HL-60 (cell line): ENCODE results near the gene ZC3H7A.
A peak's percentile ranks its signal among the peaks of the same experiment; 100 is the strongest.

Experiments used
- DNase-seq, 2 experiments: peaks; one replicate each; pipeline ENCODE4 v3.0.0-alpha.2; 2010 to 2020; ENCODE audit warnings: low read depth in 1 of 2, low spot score in 1 of 2
- H3K27ac ChIP-seq: fragments of 250-450 bp; sonication (Bioruptor Pico); replicated peaks from 2 replicates; pipeline ENCODE4 v1.5.1; 2020; ENCODE audit warnings: mild to moderate bottlenecking, moderate library complexity
- H3K27me3 ChIP-seq: fragments of 250-450 bp; sonication (Bioruptor Pico); 2 replicates; pipeline ENCODE4 v1.5.1; 2021; ENCODE audit warnings: mild to moderate bottlenecking, moderate library complexity; ENCODE audit not compliant: insufficient read depth, poor library complexity, severe bottlenecking
- H3K4me3 ChIP-seq: replicated peaks from 2 replicates; pipeline ENCODE4 v1.5.1; 2011; ENCODE audit warnings: mild to moderate bottlenecking, control low read depth, low read length; ENCODE audit not compliant: insufficient read depth
- GABPA ChIP-seq: IDR thresholded peaks from 2 replicates; pipeline ENCODE4 v1.6.1; 2012; ENCODE audit warnings: low read depth
- POLR2AphosphoS5 ChIP-seq: IDR thresholded peaks from 2 replicates; pipeline ENCODE4 v1.6.1; 2012; ENCODE audit warnings: low read depth
- SPI1 ChIP-seq: IDR thresholded peaks from 2 replicates; pipeline ENCODE4 v1.6.1; 2012; ENCODE audit warnings: low read depth, mild to moderate bottlenecking, borderline replicate concordance
- TF ChIP-seq, protein P1 (sequence below): IDR thresholded peaks from one replicate; pipeline ENCODE4 v1.5.1; 2011; ENCODE audit warnings: low read length, control low read depth, inconsistent platforms; ENCODE audit not compliant: insufficient read depth
- TF ChIP-seq, protein P2 (sequence below): IDR thresholded peaks from 2 replicates; pipeline ENCODE4 v1.6.1; 2012; ENCODE audit warnings: low read depth; ENCODE audit not compliant: insufficient replicate concordance

The ZC3H7A gene

DNA sequence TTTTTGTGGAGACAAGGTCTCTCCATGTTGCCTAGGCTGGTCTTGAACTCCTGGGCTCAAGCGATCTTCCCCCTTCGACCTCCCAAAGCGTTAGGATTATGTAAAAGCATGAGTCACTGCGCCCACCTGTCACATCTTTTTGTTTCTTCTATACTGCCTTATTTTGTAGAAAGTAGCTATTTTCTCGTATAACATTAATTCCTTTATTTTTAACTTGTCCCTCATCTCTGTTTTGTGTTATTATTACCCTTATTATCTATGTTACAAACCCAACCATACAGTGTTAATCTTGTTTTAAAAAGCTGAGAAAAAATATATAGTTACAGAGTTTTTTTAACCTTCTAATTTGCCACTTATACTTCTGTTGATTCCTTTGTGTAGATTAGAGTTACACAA lies 53.0 kb downstream of the ZC3H7A start:
- Histone ChIP-seq H3K4me3 (no peak overlapping the region), H3K27me3 (no peaks in the 10 kb centered on the region), H3K27ac (no peak overlapping the region)
- no peak for DNase-seq
- TF ChIP-seq, protein P1, sequence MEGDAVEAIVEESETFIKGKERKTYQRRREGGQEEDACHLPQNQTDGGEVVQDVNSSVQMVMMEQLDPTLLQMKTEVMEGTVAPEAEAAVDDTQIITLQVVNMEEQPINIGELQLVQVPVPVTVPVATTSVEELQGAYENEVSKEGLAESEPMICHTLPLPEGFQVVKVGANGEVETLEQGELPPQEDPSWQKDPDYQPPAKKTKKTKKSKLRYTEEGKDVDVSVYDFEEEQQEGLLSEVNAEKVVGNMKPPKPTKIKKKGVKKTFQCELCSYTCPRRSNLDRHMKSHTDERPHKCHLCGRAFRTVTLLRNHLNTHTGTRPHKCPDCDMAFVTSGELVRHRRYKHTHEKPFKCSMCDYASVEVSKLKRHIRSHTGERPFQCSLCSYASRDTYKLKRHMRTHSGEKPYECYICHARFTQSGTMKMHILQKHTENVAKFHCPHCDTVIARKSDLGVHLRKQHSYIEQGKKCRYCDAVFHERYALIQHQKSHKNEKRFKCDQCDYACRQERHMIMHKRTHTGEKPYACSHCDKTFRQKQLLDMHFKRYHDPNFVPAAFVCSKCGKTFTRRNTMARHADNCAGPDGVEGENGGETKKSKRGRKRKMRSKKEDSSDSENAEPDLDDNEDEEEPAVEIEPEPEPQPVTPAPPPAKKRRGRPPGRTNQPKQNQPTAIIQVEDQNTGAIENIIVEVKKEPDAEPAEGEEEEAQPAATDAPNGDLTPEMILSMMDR = no peak
- TF ChIP-seq GABPA (no peak), SPI1 (no peak)

DNA sequence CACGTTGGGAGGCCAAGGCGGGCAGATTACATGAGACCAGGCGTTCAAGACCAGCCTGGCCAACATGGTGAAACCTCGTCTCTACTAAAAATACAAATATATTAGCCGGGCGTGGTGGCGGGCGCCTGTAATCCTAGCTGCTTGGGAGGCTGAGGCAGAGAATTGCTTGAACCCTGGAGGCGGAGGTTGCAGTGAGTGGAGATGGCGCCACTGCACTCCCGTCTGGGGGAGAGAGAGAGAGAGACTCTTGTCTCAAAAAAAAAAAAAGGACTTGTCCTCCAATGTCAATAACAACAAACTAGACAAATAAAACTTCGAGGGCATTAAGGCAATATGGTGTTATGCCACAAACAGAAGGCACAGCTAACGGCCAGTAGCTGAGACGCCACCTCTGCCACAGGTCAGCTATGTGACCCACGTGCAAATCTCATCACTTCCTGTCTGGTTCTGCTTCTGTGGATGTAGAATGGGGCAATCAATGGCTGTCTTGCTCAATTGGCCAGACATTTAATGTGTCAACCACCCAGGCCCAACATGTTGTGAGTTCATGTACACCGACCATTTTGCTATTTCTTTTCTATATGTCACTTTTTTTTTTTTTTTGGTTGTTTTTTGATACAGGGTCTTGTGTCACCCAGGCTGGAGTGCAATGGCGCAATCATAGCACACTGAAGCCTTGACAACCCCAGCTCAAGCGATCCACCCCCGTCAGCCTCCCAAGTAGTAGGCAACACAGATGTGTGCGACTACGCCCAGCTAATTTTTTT lies 53.6 kb downstream of the ZC3H7A start:
- no peaks in the 10 kb centered on the region for H3K27me3 ChIP-seq
- H3K4me3 ChIP-seq = peak overlapping the region; percentile 89
- H3K27ac ChIP-seq = peak overlapping the region; percentile 72
- TF ChIP-seq, protein P1 = no peak
- peak; percentile 18; the same call in 1 of the 2 replicates for TF ChIP-seq GABPA
- TF ChIP-seq SPI1 = peak; percentile 63; the same call in 1 of the 2 replicates
- TF ChIP-seq, protein P2, sequence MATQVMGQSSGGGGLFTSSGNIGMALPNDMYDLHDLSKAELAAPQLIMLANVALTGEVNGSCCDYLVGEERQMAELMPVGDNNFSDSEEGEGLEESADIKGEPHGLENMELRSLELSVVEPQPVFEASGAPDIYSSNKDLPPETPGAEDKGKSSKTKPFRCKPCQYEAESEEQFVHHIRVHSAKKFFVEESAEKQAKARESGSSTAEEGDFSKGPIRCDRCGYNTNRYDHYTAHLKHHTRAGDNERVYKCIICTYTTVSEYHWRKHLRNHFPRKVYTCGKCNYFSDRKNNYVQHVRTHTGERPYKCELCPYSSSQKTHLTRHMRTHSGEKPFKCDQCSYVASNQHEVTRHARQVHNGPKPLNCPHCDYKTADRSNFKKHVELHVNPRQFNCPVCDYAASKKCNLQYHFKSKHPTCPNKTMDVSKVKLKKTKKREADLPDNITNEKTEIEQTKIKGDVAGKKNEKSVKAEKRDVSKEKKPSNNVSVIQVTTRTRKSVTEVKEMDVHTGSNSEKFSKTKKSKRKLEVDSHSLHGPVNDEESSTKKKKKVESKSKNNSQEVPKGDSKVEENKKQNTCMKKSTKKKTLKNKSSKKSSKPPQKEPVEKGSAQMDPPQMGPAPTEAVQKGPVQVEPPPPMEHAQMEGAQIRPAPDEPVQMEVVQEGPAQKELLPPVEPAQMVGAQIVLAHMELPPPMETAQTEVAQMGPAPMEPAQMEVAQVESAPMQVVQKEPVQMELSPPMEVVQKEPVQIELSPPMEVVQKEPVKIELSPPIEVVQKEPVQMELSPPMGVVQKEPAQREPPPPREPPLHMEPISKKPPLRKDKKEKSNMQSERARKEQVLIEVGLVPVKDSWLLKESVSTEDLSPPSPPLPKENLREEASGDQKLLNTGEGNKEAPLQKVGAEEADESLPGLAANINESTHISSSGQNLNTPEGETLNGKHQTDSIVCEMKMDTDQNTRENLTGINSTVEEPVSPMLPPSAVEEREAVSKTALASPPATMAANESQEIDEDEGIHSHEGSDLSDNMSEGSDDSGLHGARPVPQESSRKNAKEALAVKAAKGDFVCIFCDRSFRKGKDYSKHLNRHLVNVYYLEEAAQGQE = no peak
- TF ChIP-seq POLR2AphosphoS5 = peak; percentile 58; the same call in 1 of the 2 replicates
- DNase-seq = peak; percentile 91 to 93

DNA sequence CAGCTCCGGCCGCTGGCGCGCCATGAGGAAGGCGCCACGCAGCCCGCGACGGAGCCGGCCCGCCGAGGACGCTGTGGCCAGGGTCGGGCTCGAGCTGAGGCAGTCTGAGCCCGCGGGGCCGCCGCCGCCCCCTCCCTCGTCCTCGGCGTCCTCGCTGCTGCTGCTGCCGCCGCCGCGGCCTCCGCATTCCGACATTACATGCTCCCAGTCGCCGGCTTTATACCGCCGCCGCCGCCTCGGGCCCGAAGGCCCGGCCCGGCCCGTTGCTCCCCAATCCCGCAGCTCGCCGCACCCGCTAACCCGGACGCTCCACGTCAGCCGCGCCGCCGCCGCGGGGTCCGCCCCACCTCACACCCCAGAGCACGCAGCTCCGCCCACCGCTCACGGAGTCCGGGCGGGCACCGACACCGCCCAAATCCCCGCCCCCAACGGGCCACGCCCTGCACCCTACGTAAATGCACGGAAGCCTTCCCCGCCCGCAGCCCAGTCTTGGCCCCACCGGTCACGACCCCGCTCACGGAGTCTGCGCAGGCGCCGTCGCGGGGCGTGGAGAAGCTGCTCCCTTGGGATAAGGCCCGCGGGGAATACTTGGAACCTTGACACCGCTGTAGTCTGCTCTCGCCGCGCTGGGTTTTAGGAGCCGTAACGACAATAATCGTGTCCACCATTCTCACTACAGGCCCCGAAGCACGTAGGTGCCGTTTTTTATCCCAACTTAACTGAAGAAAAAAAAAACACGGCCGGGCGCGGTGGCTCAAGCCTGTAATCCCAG lies 54.3 kb downstream of the ZC3H7A start, which contains the start of gene TXNDC11:
Gene TXNDC11 (minus strand): TSS at position 322 of the 772 bp plus-strand sequence. CDS start 127 bp downstream, at position 195.
- TF ChIP-seq SPI1 = no peak; the same call in 1 of the 2 replicates
- TF ChIP-seq, protein P2 = no peak
- TF ChIP-seq, protein P1 = no peak
- peak; percentile 56 for TF ChIP-seq POLR2AphosphoS5
- TF ChIP-seq GABPA = no peak
- H3K27me3 ChIP-seq = no peaks in the 10 kb centered on the region
- H3K4me3 ChIP-seq = peak within 1 kb of the TSS; percentile 89
- peak within 1 kb of the TSS; percentile 79 for H3K27ac ChIP-seq
- DNase-seq = peak; percentile 97 to 98
